Stimulated activated CD8-positive, alpha-beta memory T cell treated with anti-CD3 and anti-CD28 coated beads, Interleukin-7, amount 100 ng/mL, for 24 hours (primary cell): ENCODE results near the gene COG8.
"Not testable (repeated sequence)": the region's sequence is repeated elsewhere in the genome, so short reads cannot be mapped to it uniquely, and the experiment has no call there.

ENCODE experiments used
- DNase-seq: peaks from one replicate; pipeline ENCODE4 v3.0.0-alpha.2; 2020; ENCODE audit warnings: low read depth

The COG8 gene

DNA sequence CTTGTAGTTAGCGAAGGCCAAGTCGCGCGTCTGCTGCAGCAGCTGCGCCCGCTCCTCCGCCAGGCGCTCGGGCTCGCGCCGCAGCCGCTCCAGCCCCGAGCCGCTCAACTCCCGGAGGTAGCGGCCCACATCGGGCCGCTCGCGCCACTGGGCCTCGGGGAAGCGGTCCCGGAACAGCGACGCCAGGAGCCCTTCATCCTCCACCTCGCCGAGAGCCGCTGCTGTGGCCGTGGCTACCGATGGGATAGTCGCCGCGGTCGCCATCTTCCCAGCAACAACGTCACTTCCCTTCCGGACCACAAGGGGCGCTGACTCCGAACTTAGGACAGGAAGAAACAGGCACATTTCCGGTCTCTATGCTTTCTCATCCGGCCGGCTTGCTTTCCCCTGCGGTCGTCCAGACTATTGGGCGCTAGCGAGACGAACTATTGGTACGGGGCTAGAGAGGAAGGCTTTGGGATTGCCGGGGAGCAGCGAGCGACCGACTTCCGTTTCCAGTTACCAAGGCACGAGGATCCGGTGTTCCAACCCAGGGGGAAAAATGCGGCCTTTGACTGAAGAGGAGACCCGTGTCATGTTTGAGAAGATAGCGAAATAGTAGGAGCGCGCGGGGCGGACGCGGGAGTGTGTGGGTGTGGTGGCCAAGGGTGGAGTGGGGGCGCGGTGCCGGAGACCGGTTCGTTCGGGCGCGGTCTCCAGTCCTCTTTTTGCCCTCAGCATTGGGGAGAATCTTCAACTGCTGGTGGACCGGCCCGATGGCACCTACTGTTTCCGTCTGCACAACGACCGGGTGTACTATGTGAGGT, at the start of gene COG8, which contains the start of gene NIP7:
TSS of gene COG8 (minus strand) at position 276 of the 806 bp plus-strand sequence. CDS start at position 264, 12 bp downstream.
TSS of gene NIP7 (plus strand) at position 484 of the 806 bp plus-strand sequence. CDS start at position 542, 58 bp downstream.
- peak; percentile 85 for DNase-seq

DNA sequence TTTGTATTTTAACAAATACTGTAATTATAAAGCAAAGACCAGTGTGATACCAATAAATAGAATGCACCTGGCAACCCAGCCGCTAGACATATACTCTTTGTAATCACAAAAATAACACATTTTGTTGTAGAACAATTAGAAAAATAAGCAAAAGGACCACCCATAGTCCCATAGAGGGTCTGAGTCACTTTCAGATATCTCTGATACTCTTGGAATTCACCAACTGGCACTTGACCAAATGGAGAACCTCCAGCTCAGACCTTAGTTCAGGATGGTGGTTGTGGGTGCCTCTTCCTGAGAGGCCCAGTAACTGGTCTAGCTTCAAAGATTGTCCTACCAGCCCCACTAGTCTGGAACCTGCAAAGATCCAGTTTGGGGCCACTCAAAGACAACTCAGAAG, 47.2 kb upstream of the COG8 start:
- DNase-seq: no peak

DNA sequence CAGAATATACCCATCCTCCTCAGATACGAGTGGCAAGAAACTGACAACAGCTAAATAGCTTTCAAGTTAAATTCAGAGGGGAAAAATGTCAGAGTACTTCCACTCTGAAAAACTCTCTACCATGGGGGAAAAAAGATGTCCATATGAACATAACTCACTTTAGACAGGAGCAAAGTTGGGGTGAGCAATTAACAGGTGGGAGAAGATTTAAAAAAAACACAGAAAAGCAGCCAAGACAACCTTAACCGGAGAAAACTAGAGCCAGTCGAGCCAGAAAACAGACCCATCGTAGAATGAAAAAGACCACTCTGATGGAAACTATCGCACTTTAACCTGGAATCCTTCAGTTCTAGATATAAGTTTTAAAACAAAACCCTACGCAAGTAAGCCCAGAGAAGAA, 45.6 kb upstream of the COG8 start:
- DNase-seq: no peak

DNA sequence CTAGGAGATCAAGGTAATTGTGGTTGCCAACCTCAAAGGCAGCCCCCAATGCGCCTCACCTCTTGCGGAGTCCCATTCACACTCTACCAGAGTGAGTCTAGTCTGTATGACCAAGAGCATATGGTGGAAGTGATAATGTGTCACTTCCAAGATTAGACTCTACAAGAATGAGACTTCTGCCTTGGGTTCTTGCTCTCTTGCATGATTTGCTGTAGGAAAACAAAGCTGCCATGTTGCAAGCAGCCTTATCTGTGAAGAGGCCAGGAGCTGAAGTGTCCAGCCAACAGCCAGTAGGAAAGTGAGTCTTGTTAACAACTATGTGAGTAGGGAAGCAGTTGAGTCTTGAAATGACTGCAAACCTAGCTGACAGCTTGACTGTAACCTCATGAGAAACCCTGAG, 43.1 kb upstream of the COG8 start:
- DNase-seq: no peak

- no peak for DNase-seq
Observed at GRCh38 chr16:69381231-69381630, 41.9 kb upstream of the COG8 start.

- no peak for DNase-seq
Observed at GRCh38 chr16:69378760-69379159, 39.4 kb upstream of the COG8 start.

DNA sequence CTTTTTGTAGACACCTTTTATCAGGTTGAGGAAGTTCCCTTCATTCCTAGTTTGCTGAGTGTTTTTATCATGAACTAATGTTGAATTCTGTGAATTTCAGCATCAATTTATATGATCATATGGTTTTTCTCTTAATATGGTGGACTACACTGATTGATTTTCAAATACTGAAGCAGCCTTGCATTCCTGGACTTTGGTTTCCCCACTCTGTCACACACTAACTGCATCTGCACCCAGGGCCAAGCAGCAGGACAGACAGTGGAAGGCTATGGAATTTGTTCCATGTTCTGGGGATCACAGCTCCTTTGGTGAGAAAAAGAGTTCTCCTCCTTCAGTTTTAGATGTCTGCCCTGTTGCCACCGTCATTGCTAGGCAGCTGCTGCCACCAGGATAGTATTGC, 38.7 kb upstream of the COG8 start:
- DNase-seq: no peak

GRCh38 chr16:69376393-69377059, 37.2 kb upstream of the COG8 start:
- DNase-seq: no peak

- no peak for DNase-seq
Observed at GRCh38 chr16:69373019-69373418, 33.7 kb upstream of the COG8 start.

- no peak for DNase-seq
Observed at GRCh38 chr16:69371564-69371963, 32.2 kb upstream of the COG8 start.

DNA sequence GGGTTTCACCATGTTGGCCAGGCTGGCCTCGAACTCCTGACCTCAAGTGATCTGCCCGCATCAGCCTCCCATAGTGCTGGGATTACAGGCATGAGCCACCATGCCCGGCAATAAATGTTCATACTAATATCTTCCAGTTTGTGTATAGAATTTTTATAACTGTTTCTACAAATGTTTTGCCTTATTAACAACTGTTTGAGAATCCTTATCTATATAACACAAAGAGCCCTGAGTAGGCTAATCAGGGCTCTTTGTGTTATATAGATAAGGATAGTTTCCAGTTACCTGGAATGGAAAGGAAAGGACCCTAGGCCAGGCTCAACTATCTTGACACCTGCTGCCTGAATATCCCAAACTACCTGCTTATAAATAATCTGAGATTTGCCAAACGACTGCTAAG, 29.5 kb upstream of the COG8 start:
- no peak for DNase-seq

- DNase-seq: no peak
Observed at GRCh38 chr16:69367980-69368379, 28.6 kb upstream of the COG8 start.

DNA sequence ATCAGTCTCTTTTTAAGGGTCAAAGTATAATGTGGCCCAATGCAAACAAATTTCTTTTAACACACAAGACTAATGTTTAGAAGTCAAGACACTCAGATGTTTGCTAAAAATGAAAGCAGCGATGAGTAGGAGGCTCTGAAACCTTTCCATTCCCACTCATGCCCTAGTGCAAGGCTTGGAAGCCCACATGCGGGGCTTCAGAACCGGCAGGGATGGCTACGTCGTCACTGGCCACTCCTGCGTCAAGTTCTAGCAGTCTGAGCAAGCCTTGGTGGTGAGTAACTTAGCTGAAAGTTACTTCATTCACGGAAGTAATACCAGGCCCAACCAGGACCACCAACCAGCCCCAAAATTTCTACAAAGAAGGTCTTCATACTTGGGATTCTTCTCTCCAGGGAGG, 27.1 kb upstream of the COG8 start:
- DNase-seq: no peak

GRCh38 chr16:69365901-69366300, 26.5 kb upstream of the COG8 start:
- DNase-seq: no peak

GRCh38 chr16:69364088-69364487, 24.7 kb upstream of the COG8 start:
- no peak for DNase-seq

DNA sequence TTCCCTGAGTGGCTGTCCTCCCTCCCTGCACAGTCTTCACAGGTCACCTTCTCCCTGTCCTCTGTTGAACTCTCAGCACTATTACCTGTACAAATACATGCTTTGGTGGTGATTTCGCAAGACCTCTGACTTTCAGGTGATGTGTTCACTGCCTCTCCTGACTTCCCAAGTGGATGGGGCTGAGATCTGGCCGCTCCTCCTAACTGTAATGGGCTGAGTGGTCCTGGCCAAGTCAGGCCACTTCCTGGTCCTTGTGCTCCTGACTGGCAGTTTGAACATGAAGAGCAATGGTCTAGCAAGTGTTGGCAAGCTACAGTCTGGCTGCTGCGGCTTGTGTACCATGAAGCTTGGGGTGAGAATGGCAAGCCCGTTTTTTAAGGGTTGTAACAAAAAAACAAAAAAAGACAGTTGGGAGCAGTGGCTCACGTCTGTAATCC, 23.9 kb upstream of the COG8 start:
- DNase-seq: no peak

- DNase-seq: not testable (repeated sequence)
Observed at GRCh38 chr16:69360070-69360469, 20.7 kb upstream of the COG8 start.

DNA sequence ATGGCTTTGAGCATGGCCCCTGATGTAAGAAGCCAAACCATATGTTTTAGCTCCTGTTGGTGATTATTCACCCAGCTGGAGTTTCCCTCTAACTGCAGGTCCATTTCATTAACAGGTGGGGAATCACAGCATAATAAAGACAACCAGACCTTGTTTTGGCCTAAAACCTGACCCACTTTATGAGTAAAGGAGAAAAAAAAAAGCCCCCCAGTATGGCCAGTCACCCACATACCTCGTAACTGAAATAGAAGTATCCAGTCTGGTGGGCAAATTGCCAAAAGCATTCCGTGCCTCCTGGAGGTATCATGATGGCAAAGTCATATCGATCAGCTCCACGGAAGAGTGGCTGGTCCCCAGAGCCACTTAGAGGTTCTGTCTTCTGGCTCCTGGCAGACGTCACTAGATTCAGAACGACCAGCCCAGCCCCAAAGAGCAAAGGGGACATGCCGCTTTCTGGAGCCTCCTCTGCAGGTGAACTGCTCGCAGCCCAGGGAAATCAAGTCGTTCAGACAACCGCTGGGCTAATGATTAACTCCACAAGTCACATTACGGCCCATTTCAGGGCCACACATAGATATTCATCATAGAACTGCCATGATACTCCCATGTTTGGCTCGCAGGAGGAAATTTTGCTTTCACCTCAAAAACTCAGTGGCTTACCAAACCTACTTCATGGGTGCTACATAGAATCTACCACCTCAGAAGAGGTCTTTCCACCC, 12.1 kb upstream of the COG8 start, which contains the start of gene TMED6:
TSS of gene TMED6 (minus strand) at position 478 of the 719 bp plus-strand sequence. CDS start at position 445, 33 bp downstream.
- no peak for DNase-seq

- no peak for DNase-seq
Observed at GRCh38 chr16:69350536-69351133, 11.3 kb upstream of the COG8 start.

DNA sequence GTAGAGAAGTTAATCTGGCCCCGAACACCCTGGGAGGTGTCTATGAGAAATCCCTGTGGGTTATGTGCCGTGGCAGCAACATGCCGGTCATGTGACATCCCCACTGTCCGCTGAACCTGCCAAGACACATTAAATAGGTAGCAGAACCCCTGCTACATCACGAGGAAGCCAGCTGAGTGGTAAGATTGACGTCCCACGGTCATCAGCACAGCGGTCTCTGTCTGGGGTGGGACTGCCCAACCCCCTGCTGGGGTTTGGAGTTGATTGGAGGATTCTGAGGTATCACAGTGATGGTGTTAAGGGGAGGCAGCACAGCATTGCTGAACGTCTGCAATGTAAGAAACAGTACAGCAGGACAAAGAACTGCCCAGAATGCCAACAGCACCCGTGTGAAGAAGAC, 10.2 kb upstream of the COG8 start:
- DNase-seq: no peak

DNA sequence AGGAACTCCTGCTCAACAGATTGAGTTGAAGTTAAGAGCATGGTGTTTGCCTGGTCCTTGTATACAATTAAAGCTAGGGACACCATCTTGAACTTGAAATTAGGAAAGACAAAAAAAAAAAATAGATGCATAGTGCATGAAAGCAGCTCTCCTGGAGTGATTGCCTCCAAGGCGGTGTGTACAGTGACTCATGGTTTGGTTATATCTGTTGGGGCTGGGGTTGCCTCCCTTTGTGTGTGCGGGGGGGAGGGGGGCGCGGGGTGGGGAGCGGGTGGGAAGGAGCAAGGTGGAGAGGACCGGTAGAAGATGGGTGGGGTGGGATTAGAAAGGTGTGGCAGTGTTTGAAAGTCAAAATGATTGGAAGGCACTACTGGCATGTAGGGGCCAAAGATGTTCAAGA, 8.9 kb upstream of the COG8 start:
- DNase-seq: no peak

GRCh38 chr16:69346683-69347082, 7.3 kb upstream of the COG8 start:
- no peak for DNase-seq
